Femur (tissue), 1 donor: Measurements from ENCODE around the gene EYS.
"Not testable (repeated sequence)": the region's sequence is repeated elsewhere in the genome, so short reads cannot be mapped to it uniquely, and the experiment has no call there.

Experiments used
- DNase-seq: peaks from one replicate; pipeline ENCODE4 v3.0.0-alpha.2; 2017

The EYS gene

GRCh38 chr6:64006246-64006645 lies 1700.8 kb downstream of the EYS start:
- DNase-seq: no peak

DNA sequence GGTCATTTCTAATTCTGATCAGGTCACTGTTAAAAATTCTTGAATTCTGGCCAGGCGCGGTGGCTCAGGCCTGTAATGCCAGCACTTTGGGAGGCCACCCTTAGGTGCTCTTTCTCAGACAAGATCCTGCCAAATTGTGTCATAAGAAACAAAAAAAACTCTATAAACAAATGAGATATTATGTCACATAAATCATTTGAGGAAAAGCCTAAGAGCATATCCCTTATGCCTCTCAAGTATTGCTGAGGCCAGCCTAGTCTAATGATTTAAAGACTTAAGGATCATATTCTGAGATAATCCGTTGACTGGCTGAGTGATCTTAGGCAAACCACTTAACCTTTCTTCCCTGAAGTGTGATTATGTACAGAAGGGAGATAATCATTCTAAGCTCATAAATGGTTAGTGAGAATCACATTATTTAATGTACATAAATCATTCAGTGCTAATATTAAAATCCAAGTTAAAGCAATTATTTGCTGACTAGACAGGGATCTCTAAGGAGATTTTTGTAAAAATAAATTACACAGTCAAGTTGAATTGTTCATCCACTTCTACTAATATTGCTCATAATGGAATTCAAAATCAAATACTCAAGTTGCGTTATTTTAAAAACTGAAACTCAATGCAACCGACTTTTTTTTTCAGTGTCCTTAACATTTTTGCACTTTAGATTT lies 1706.1 kb downstream of the EYS start:
- no peak for DNase-seq

GRCh38 chr6:63999613-64000012 lies 1707.4 kb downstream of the EYS start:
- DNase-seq: no peak

DNA sequence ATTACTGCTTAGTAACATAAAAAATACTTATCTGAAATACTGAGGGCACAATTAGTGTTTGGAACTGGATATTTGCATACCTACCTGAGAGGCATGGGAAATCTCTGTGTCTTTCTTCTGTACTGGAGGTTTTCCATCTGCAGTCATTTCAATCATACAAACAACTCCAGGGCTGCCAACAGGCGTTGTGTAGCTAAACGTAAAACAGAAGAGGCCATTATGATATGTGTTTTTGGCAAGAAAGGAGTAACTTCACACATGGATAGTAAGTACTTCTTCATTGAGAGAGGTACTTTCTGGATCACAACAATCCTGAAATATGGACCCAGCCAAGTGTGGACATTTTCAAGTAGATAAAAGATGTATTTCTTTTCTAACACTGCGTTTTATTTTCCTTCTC lies 1708.0 kb downstream of the EYS start:
- DNase-seq: no peak

GRCh38 chr6:63997734-63998133 lies 1709.3 kb downstream of the EYS start:
- DNase-seq: no peak

GRCh38 chr6:63997221-63997620 lies 1709.8 kb downstream of the EYS start:
- no peak for DNase-seq

DNA sequence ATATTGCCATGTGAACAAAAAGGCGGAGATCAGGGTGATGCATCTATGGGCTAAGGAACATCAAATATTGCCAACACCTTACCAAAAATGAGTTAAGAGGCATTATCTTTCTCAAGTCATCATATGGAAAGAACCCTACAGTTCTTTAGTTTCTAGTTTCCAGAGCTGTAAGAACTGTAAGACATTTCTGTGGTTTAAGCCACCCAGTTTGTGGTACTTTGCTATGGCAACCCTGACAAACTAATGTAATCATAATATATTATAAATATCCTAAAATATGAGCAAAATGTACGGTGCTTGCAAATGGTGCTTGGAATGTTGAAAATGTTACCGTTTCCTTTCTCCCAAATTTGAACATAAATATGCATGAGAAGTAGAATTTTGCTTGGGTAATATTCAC lies 1721.8 kb downstream of the EYS start:
- DNase-seq: no peak

GRCh38 chr6:63975699-63976098 lies 1731.3 kb downstream of the EYS start:
- no peak for DNase-seq

GRCh38 chr6:63968650-63969049 lies 1738.4 kb downstream of the EYS start:
- DNase-seq: no peak

DNA sequence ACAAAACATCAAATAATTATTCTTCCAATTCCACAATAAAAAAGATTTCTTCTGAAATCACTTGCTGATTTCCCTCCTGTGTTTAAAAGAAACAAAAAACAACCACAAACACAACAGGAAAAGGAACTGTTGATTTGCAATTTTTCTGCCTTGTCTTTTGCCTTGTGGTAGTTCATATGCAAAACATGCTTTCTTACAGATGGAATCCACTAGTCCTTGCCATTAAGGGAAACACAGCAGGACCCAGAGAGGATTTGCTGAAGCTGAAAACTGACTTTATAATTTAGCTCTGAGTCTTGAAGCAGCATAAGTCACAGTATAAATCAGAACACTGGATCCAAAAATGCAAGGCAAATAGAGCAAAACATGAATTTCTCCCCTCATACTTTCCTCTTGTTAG lies 1742.7 kb downstream of the EYS start:
- DNase-seq: no peak

- no peak for DNase-seq
Measured at GRCh38 chr6:63963769-63964315, 1743.2 kb downstream of the EYS start.

- not testable (repeated sequence) for DNase-seq
Measured at GRCh38 chr6:63953336-63954021, 1753.5 kb downstream of the EYS start.

GRCh38 chr6:63947792-63948529 lies 1759.1 kb downstream of the EYS start:
- DNase-seq: no peak

DNA sequence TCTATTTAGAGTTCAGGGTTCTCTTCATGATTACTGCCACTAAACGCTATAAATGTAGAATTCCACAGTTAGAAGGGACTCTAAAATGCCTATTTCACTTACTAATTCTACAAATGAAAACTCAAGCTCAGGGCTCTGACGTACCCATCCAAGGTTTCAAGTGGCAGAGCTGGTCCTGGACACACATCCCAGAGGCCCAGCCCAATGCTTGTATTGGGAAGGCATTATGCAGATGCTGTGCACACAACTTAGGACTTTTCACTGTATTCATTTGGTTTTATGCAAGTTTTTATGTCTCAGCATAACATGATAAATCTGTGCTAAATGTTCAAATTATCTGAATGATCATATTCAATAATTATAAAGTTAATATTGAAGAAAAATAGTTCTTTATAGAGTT lies 1761.0 kb downstream of the EYS start:
- no peak for DNase-seq

DNA sequence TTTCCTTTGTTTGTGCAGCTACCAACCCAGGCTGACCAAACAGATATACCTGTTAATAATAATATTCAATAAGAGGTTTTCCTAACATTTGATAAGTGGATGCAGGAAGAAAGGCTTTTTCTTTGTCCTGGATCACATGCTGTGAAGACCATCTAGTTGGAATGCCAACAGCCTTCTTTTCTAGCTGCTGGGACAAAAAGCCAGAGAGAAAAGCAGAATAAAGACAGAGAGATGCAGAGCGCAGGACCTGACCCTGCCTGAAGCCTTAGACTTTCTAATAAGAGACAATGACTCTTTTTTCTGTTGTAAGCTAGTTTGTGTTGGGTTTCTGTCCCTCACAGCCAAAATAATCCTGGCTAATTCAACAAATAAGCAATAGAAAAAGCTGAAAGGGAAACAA lies 1763.2 kb downstream of the EYS start:
- no peak for DNase-seq

DNA sequence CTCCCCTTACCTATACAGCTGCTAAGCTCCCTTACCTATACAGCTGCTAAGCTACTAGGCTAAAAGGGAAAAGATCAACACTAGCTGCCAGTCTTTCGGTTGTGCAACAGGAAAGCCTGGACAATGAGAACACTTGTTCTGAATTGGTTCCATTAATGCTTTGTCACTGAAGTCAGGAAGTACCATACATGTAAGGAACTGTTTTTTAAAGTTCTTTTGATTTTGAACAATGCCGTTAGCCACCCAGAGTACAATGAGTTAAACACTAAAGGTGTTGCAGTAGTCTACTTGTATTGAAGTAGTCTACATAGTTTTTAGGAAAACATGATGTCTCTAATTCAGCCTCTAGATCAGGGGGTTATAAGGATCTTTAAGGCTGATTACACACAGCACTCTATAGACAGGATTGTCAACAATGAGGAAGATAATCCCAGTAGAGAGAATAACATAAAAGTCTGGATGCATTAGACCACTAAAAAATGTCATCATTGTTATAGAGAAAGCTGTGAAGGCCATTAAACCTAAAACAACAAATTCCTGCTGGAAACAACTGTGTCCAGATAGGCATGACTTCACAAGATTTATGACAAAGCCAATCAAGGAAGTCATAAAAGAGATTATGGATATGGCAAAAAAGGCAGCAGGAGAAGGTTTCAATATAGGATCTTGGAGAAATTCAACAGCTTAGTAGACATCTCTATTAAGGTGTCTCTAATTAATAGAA lies 1765.1 kb downstream of the EYS start:
- no peak for DNase-seq

DNA sequence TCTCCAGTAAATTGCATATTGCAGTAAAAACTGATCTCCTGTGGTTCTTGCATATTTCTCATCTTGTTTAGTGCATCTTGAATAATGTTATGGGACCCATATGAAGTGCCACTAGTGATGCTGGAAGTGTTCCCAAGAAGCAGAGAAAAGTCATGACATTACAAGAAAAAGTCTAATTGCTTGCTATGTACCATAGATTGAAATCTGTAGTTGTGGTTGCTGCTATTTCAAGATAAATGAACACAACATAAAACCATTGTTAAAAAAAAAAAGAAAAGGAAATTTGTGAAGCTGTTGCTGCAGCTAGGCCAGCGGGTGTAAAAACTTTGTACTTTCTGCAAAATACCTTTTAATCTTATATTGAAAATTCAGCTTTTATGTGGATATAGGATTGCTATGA lies 1767.0 kb downstream of the EYS start:
- no peak for DNase-seq

- DNase-seq: no peak
Measured at GRCh38 chr6:63936399-63936798, 1770.6 kb downstream of the EYS start.

DNA sequence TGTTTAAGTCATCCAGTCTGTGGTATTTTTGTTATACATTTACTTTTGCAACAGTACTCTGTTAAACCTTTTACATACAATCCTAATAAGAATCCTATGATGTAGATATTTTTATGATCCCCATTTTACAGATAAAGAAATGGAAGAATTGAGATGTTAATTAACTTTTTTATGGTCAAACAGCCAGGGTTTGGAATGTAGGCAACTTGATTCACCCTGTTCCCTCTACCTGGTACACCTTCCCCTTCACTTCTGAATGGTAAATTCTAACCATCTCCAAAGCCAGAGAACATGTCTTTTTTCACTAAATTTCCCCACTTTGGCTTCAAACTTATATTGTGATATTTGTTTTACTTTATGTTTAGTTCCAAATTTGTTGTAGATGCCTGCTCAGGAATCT lies 1771.3 kb downstream of the EYS start:
- no peak for DNase-seq

DNA sequence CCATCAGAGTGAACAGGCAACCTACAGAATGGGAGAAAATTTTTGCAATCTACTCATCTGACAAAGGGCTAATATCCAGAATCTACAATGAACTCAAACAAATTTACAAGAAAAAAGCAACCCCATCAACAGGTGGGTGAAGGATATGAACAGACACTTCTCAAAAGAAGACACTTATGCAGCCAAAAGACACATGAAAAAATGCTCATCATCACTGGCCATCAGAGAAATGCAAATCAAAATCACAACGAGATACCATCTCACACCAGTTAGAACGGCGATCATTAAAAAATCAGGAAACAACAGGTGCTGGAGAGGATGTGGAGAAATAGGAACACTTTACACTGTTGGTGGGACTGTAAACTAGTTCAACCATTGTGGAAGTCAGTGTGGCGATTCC lies 1773.1 kb downstream of the EYS start:
- DNase-seq: not testable (repeated sequence)

GRCh38 chr6:63930848-63931247 lies 1776.2 kb downstream of the EYS start:
- DNase-seq: no peak

DNA sequence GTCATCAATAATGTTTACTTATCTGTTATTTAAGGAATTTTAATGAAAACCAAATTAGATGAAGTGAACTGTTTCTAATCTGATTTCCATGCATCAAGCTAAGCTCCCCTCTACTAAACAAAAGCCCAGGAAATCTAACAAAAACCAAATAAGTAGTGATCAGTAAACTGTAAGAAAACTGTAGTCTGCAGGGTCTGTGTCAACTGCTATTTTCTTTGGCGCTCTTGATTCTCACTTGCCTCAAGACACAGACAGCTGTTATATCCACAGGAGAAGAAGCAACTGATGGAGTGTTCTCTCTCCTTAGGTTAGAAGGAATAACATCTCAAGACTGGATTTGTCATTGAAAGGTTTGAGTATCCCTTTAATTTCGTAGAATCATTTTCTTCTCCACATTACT lies 1777.9 kb downstream of the EYS start:
- no peak for DNase-seq

DNA sequence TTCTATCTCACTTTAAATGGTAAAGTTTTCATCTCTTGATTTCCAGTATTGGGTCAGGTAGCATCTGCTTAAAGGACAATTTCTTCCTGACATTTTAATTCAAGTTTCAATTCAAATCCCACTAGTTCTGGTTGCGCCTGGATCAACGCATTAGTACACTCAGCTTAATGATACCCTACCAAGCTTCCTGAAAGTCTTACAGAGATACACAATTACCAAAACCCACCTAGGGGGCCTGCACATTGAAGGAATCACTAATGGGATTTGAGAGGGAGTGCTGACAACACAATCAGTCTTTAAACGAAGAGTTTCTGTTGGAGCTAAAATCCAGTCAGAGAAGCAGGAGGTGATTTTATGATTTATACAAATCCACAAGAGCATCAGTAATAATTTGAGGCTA lies 1778.4 kb downstream of the EYS start:
- DNase-seq: no peak
